HepG2 (cell line): ENCODE data around the gene CDH13. TPM values are rescaled to one million over a fixed set of nuclear protein-coding genes. Genes with fewer than 3 reads are reported as not detected.

Source experiments
- ATAC-seq: fragments of 200-7000 bp; cut with Tn5 transposase; 3 replicates; pipeline ENCODE4 v1.9.1; 2020; ENCODE audit warnings: mild to moderate bottlenecking, moderate library complexity
- BruUV-seq: library from RNA; stranded (reverse); fragments of 400-500 nt; replicated peaks from 2 replicates; lab custom pipeline; 2021; lab: Mats Ljungman, UMichigan
- CTCF ChIA-PET: fragments of 300-600 bp; formaldehyde crosslinking; extraction: SDS; loops from one replicate; lab custom pipeline; 2021; ENCODE audit warnings: low total read pairs, inconsistent platforms, low intra/inter-chr PET ratio; lab: Yijun Ruan, JAX
- POLR2A ChIA-PET: fragments of 350-600 bp; sonication (Branson Sonifier 250); formaldehyde crosslinking; loops from one replicate; lab custom pipeline; 2020; ENCODE audit warnings: antibody characterized with exemption, inconsistent platforms; lab: Yijun Ruan, JAX
- DNase-seq: peaks from one replicate; pipeline ENCODE4 v3.0.0-alpha.2; 2015; ENCODE audit warnings: low spot score
- FAIRE-seq: peaks from 3 replicates; lab custom pipeline; 2011; peaks lifted over from hg19 to GRCh38; lab: Jason Lieb, UNC
- H2AFZ ChIP-seq: one replicate; pipeline ENCODE4 v1.6.1; 2011; ENCODE audit warnings: low read length, inconsistent platforms
- H3K27ac ChIP-seq: fragments of 300-600 bp; 3 replicates; pipeline ENCODE4 v1.8.0; 2011; ENCODE audit warnings: mixed run types, mild to moderate bottlenecking, mixed read lengths, low read length, inconsistent platforms; ENCODE audit not compliant: insufficient read depth; ENCODE audit errors: extremely low read length
- H3K27me3 ChIP-seq, 2 experiments: fragments of 200-600 bp in 1 of 2; 2 replicates in 1 of 2; 3 replicates in 1 of 2; pipeline versions ENCODE4 v1.6.0 to v1.8.0; 2011; ENCODE audit warnings: low read length in 2 of 2, mild to moderate bottlenecking in 2 of 2, moderate library complexity in 2 of 2, inconsistent platforms in 1 of 2; ENCODE audit not compliant: insufficient read depth in 2 of 2, control insufficient read depth in 1 of 2
- H3K36me3 ChIP-seq, 2 experiments: fragments of 200-600 bp in 1 of 2; replicated peaks in 1 of 2; 2 replicates in 1 of 2; 3 replicates in 1 of 2; pipeline versions ENCODE4 v1.5.1 to v1.8.0; 2011; ENCODE audit warnings: low read length in 2 of 2, inconsistent platforms in 1 of 2; ENCODE audit not compliant: insufficient read depth in 2 of 2, control insufficient read depth in 1 of 2
- H3K4me1 ChIP-seq: 2 replicates; pipeline ENCODE4 v1.5.1; 2012; ENCODE audit warnings: low read length, inconsistent platforms; ENCODE audit not compliant: insufficient read depth
- H3K4me2 ChIP-seq: 2 replicates; pipeline ENCODE4 v1.6.0; 2011; ENCODE audit warnings: low read depth, low read length, inconsistent platforms
- H3K4me3 ChIP-seq, 3 experiments: fragments of 200-600 bp in 1 of 3; sonication (generic), shearing (Covaris generic) in 1 of 3; replicated peaks in 1 of 3; 2 replicates each; pipeline ENCODE4 v1.5.1; 2011 to 2016; ENCODE audit warnings: low read length in 3 of 3, inconsistent platforms in 2 of 3, low read depth in 2 of 3, mild to moderate bottlenecking in 2 of 3, control low read depth in 1 of 3, mixed read lengths in 1 of 3; ENCODE audit not compliant: insufficient read depth in 1 of 3
- H3K79me2 ChIP-seq: one replicate; pipeline ENCODE4 v1.6.1; 2011; ENCODE audit warnings: low read length, inconsistent platforms; ENCODE audit not compliant: insufficient read depth
- H3K9ac ChIP-seq: 2 replicates; pipeline ENCODE4 v1.6.0; 2011; ENCODE audit warnings: mild to moderate bottlenecking, low read depth, low read length, inconsistent platforms; ENCODE audit not compliant: insufficient read depth
- H3K9me3 ChIP-seq: 2 replicates; pipeline ENCODE4 v1.5.1; 2012; ENCODE audit warnings: mild to moderate bottlenecking, low read length
- H4K20me1 ChIP-seq: 2 replicates; pipeline ENCODE4 v1.6.0; 2011; ENCODE audit warnings: inconsistent platforms, mild to moderate bottlenecking, low read length, moderate library complexity; ENCODE audit not compliant: insufficient read depth
- IRX3 ChIP-seq: sonication (generic); formaldehyde crosslinking; IDR thresholded peaks from 2 replicates; pipeline ENCODE4 v1.8.1; 2023; ENCODE audit warnings: mild to moderate bottlenecking, low read depth, missing genetic modification reagents, borderline replicate concordance
- JARID2 ChIP-seq: sonication (generic); formaldehyde crosslinking; IDR thresholded peaks from 2 replicates; pipeline ENCODE4 v1.8.1; 2023; ENCODE audit warnings: missing genetic modification reagents, inconsistent platforms; ENCODE audit not compliant: insufficient replicate concordance
- JUN ChIP-seq: sonication (generic); formaldehyde crosslinking; IDR thresholded peaks from 2 replicates; pipeline ENCODE4 v1.4.0; 2020; ENCODE audit warnings: mild to moderate bottlenecking, missing genetic modification reagents
- SOX13 ChIP-seq, 3 experiments: fragments of 450-650 bp in 1 of 3; sonication (generic) in 1 of 3; formaldehyde crosslinking in 1 of 3; IDR thresholded peaks in 2 of 3; conservative IDR thresholded peaks in 1 of 3; 2 replicates each; pipeline versions ENCODE4 v1.5.0 to v1.6.1; 2016 to 2020; ENCODE audit warnings: antibody characterized with exemption in 1 of 3, mild to moderate bottlenecking in 1 of 3, missing compliant biosample characterization in 1 of 3, missing genetic modification reagents in 1 of 3, moderate library complexity in 1 of 3
- TCF7 ChIP-seq: sonication (generic); IDR thresholded peaks from 2 replicates; pipeline ENCODE4 v1.6.1; 2016; ENCODE audit warnings: antibody characterized with exemption, low read depth
- ZNF570 ChIP-seq: sonication (generic); formaldehyde crosslinking; IDR thresholded peaks from 2 replicates; pipeline ENCODE4 v1.4.0; 2020; ENCODE audit warnings: mild to moderate bottlenecking, missing genetic modification reagents, borderline replicate concordance
- WGBS: methylation state at CpG from one replicate; pipeline ENCODE4 v1.1.6; 2017; ENCODE audit warnings: low lambda C conversion rate; 5-methylcytosine and 5-hydroxymethylcytosine counted together
- in situ Hi-C: cut with HindIII; loops from 2 replicates; pipeline ENCODE4 v1.10.0; 2017; ENCODE audit warnings: low pct_unique_long_range_greater_than_20kb; ENCODE audit not compliant: extremely low pct_ligation_motif_present
- intact Hi-C: fragments of 100-400 bp; cut with micrococcal nuclease; formaldehyde crosslinking; loops from one replicate; pipeline ENCODE4 v1.10.0; 2022; ENCODE audit not compliant: unreplicated experiment
- polyA plus RNA-seq, 8 experiments: library from polyadenylated mRNA; depleted of rRNA in 3 of 8; stranded (reverse) in 7 of 8; unstranded in 1 of 8; fragments of >200 nt; fragmentation: Illumina TruSeq in 4 of 8; extraction: Trizol in 4 of 8; gene quantifications; 2 replicates each; pipeline versions ENCODE4 v1.2.1 to v1.2.3, GENCODE V29; 2011 to 2016; ENCODE audit warnings: low read depth in 4 of 8, missing spikeins in 1 of 8, mixed read lengths in 1 of 8; ENCODE audit not compliant: insufficient read depth in 1 of 8
- total RNA-seq, 5 experiments: library from RNA; depleted of rRNA; stranded (reverse); fragments of >200 nt; fragmentation: Illumina TruSeq; extraction: Trizol; gene quantifications; 2 replicates each; pipeline ENCODE4 v1.2.3, GENCODE V29; 2016; ENCODE audit warnings: low read depth in 1 of 5

The CDH13 gene
- total and polyA plus RNA-seq, 2 of the 13 experiments (the other 11 are each of a cell fraction or from before 2014, with no cell fraction given): not detected

- no peak for ATAC-seq
- in situ Hi-C loops: no loop called here
- CTCF ChIA-PET: no interaction called here
- POLR2A ChIA-PET: no interaction called here
- no peak overlapping the region for H3K4me2 ChIP-seq
- peaks cover 0 to 22% of the 10 kb centered on the region in 2 experiments; a peak in 4 of 5 replicates for H3K27me3 ChIP-seq
- no peaks in the 10 kb centered on the region for H3K36me3 ChIP-seq
- no peaks in the 10 kb centered on the region for H3K79me2 ChIP-seq
- H3K4me3 ChIP-seq: no peak overlapping the region
- H3K9me3 ChIP-seq: no peaks in the 10 kb centered on the region
- H4K20me1 ChIP-seq: no peaks in the 10 kb centered on the region
- no peak overlapping the region for H3K27ac ChIP-seq
- no peak for TF ChIP-seq TCF7
- TF ChIP-seq SOX13 (IDR thresholded peaks at IDR 0.05): no peak
- TF ChIP-seq SOX13 (CRISPR knock-in tag; conservative IDR thresholded peaks at IDR 0.05 in 1 of 2, IDR thresholded peaks at IDR 0.05 in 1 of 2): peak in 1 of 2 experiments; percentile 24; a peak in 1 of 4 replicates
- TF ChIP-seq IRX3 (CRISPR knock-in tag): no peak
- TF ChIP-seq, all 625 proteins: peak for 1
- BruUV-seq: no TSS peak
- no peak overlapping the region for H3K9ac ChIP-seq
- FAIRE-seq: no peak
- no peaks in the 10 kb centered on the region for H3K4me1 ChIP-seq
- intact Hi-C loops: no loop called here
- H2AFZ ChIP-seq: no peak overlapping the region
- WGBS: 0% methylated on average over 1 of the region's 1 CpG
- no peak for DNase-seq
Measured at GRCh38 chr16:83772806-83773205, 1146.0 kb downstream of the CDH13 start.

DNA sequence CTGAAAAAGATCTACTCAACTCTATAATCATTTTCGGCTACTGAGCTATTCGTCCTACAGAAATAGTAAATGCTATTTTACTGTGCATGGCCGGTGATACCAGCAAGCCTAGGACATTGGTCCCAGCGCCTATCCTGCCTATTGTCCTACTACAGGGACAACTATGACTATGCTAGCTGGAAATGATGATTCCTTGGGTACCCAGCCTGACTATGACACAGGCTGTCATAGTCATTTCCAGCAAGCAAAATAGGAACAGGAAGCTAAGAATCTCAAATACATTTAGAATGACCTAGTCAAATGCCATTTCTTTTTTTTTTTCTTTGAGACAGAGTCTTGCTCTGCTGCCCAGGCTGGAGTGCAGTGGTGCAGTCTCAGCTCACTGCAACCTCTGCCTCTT, 1147.3 kb downstream of the CDH13 start:
- H2AFZ ChIP-seq: no peak overlapping the region
- no peaks in the 10 kb centered on the region for H3K4me1 ChIP-seq
- TF ChIP-seq ZNF570 (no peak), JARID2 (CRISPR knock-in tag) (no peak), JUN (no peak)
- TF ChIP-seq, all 625 proteins: peak for 0
- Histone ChIP-seq H3K4me3 (no peak overlapping the region), H3K4me2 (no peak overlapping the region), H4K20me1 (no peaks in the 10 kb centered on the region), H3K79me2 (no peaks in the 10 kb centered on the region), H3K27me3 (peaks cover 0 to 26% of the 10 kb centered on the region in 2 experiments), H3K36me3 (no peaks in the 10 kb centered on the region), H3K27ac (no peak overlapping the region), H3K9me3 (no peaks in the 10 kb centered on the region), H3K9ac (no peak overlapping the region)
- CTCF ChIA-PET: no interaction called here
- in situ Hi-C loops (no loop called here), intact Hi-C loops (no loop called here)
- under 1% methylated on average over 4 of the region's 4 CpGs for WGBS
- POLR2A ChIA-PET: no interaction called here
- no TSS peak for BruUV-seq
- no peak for FAIRE-seq
- no peak for ATAC-seq
- no peak for DNase-seq
